Tibial nerve (tissue), 4 donors: ENCODE data around the gene STARD10. TPM values are rescaled to one million over a fixed set of nuclear protein-coding genes. Genes with fewer than 3 reads are reported as not detected.
A peak's percentile ranks its signal among the peaks of the same experiment; 100 is the strongest.

Experiments
- DNase-seq, 2 donors: peaks; one replicate each; pipeline ENCODE4 v3.0.0-alpha.2; 2019; ENCODE audit warnings: low spot score in 2 of 2
- H3K27ac ChIP-seq, 4 donors: fragments of 200-600 bp; sonication (generic) in 3 of 4; one replicate each; pipeline ENCODE4 v1.5.1; 2017 to 2019; ENCODE audit warnings: mild to moderate bottlenecking in 1 of 4
- H3K27me3 ChIP-seq, 2 donors: fragments of 200-600 bp; sonication (generic) in 1 of 2; one replicate each; pipeline versions ENCODE4 v1.5.1 to v1.6.0; 2017 to 2019
- H3K36me3 ChIP-seq, 3 donors: fragments of 200-600 bp; sonication (generic); one replicate each; pipeline ENCODE4 v1.5.1; 2018 to 2019
- H3K4me1 ChIP-seq, 4 donors: fragments of 200-600 bp; sonication (generic) in 3 of 4; one replicate each; pipeline ENCODE4 v1.5.1; 2017 to 2019
- H3K4me3 ChIP-seq, 4 donors: fragments of 200-600 bp; sonication (generic) in 3 of 4; one replicate each; pipeline ENCODE4 v1.5.1; 2017 to 2019; ENCODE audit warnings: mild to moderate bottlenecking in 1 of 4, moderate library complexity in 1 of 4
- H3K9me3 ChIP-seq, 4 donors: fragments of 200-600 bp; sonication (generic) in 3 of 4; one replicate each; pipeline ENCODE4 v1.5.1; 2017 to 2019
- EP300 ChIP-seq, 2 donors: sonication (generic); formaldehyde crosslinking; IDR thresholded peaks; one replicate each; pipeline ENCODE4 v1.6.1; 2017; ENCODE audit warnings: antibody characterized with exemption in 2 of 2, mild to moderate bottlenecking in 1 of 2
- POLR2A ChIP-seq, 2 donors: fragments of 450-650 bp; IDR thresholded peaks; one replicate each; pipeline ENCODE4 v1.6.1; 2017; ENCODE audit warnings: antibody characterized with exemption in 2 of 2, mild to moderate bottlenecking in 2 of 2, moderate library complexity in 2 of 2
- whole genome bisulfite sequencing, 2 donors: methylation state at CpG; one replicate each; pipeline ENCODE4 v1.1.5; 2018; 5-methylcytosine and 5-hydroxymethylcytosine counted together
- total RNA-seq, 4 donors: library from RNA; depleted of rRNA; stranded (reverse); fragments of >200 nt; gene quantifications; one replicate each; pipeline ENCODE4 v1.1.0, GENCODE V29; 2016
- TF ChIP-seq, protein P1 (sequence below), 5 experiments: fragments of 200-600 bp in 3 of 5; fragments of 450-650 bp in 2 of 5; sonication (generic) in 3 of 5; IDR thresholded peaks; one replicate each; pipeline ENCODE4 v1.5.1; 2016 to 2019; ENCODE audit warnings: antibody characterized with exemption in 5 of 5, mild to moderate bottlenecking in 3 of 5, moderate library complexity in 2 of 5

Gene STARD10
- total RNA-seq, 4 donors from 2014 or later = 19.4 to 31.5 (median 23.7) TPM

DNA sequence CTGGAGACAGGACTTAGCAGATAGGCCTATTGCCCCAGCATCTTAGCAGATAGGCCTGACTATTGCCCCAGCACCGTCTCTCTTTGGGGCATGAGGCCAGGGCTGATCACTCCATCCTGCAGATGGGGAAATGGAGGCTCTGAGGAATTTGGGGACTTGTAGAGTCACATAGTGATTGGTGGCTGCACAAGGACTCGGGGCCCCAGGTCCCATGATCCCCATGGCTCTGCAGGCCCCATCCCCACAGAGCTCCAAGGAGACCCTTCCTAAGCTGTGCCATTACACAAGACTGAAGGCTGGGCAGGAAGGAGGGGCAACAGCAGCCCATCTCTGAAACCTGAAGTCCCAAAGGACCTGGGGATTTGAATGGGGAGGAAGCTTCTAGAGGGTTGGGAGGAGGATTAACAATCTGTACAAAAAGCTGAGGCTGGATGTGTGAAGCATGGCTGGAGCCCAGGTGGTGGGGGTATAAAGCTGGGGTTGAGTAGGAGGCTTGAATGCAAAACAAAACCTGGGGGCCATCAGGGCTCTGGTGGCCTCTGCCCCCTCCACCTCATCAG, 43.2 kb downstream of the STARD10 start:
- H3K27me3 ChIP-seq = no peaks in the 10 kb centered on the region
- TF ChIP-seq EP300 (IDR thresholded peaks at IDR 0.05) (no peak), POLR2A (IDR thresholded peaks at IDR 0.05) (no peak)
- TF ChIP-seq, protein P1, sequence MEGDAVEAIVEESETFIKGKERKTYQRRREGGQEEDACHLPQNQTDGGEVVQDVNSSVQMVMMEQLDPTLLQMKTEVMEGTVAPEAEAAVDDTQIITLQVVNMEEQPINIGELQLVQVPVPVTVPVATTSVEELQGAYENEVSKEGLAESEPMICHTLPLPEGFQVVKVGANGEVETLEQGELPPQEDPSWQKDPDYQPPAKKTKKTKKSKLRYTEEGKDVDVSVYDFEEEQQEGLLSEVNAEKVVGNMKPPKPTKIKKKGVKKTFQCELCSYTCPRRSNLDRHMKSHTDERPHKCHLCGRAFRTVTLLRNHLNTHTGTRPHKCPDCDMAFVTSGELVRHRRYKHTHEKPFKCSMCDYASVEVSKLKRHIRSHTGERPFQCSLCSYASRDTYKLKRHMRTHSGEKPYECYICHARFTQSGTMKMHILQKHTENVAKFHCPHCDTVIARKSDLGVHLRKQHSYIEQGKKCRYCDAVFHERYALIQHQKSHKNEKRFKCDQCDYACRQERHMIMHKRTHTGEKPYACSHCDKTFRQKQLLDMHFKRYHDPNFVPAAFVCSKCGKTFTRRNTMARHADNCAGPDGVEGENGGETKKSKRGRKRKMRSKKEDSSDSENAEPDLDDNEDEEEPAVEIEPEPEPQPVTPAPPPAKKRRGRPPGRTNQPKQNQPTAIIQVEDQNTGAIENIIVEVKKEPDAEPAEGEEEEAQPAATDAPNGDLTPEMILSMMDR (IDR thresholded peaks at IDR 0.05) = no peak
- peak overlapping the region in 2 of 4 donors; percentile 21 to 67 for H3K4me3 ChIP-seq
- peak overlapping the region in 3 of 4 donors; percentile 78 to 84 (median 79) for H3K27ac ChIP-seq
- peaks cover 0 to 7% (median 0%) of the 10 kb centered on the region in 3 donors for H3K36me3 ChIP-seq
- no peaks in the 10 kb centered on the region for H3K9me3 ChIP-seq
- DNase-seq = no peak
- 34 to 75% methylated on average over 2 of the region's 2 CpGs for WGBS, 2 donors
- peaks cover 0 to 68% (median 24%) of the 10 kb centered on the region in 4 donors for H3K4me1 ChIP-seq

DNA sequence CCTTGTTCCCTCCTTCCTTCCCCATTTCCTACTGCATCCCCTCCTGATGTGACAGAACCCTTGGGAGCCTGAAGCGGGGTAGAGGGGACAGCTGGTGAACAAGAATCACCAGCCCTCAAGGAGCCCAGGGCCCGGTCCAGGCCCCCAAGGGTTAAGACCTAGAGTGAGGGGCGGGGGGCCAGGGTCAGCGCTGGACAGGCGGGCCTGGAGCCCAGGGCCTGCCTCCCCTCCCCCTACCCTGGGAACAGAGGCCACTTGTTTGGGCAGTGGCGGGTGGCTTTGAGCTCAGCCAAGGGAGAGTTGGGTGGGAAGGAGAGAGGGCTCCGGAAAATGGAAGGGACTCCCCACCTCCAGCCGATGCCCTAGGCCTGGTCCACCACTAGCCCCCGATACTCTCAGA, 43.8 kb downstream of the STARD10 start:
- TF ChIP-seq EP300 (IDR thresholded peaks at IDR 0.05) = no peak
- Histone ChIP-seq H3K9me3 (no peaks in the 10 kb centered on the region), H3K36me3 (peaks cover 0 to 5% (median 0%) of the 10 kb centered on the region in 3 donors), H3K4me1 (peaks cover 0 to 71% (median 24%) of the 10 kb centered on the region in 4 donors), H3K4me3 (peak overlapping the region in 1 of 4 donors; percentile 67), H3K27ac (peak overlapping the region; percentile 17 to 84 (median 60)), H3K27me3 (no peaks in the 10 kb centered on the region)
- DNase-seq = no peak
- WGBS, 2 donors = 26 to 50% methylated on average over 9 of the region's 9 CpGs

DNA sequence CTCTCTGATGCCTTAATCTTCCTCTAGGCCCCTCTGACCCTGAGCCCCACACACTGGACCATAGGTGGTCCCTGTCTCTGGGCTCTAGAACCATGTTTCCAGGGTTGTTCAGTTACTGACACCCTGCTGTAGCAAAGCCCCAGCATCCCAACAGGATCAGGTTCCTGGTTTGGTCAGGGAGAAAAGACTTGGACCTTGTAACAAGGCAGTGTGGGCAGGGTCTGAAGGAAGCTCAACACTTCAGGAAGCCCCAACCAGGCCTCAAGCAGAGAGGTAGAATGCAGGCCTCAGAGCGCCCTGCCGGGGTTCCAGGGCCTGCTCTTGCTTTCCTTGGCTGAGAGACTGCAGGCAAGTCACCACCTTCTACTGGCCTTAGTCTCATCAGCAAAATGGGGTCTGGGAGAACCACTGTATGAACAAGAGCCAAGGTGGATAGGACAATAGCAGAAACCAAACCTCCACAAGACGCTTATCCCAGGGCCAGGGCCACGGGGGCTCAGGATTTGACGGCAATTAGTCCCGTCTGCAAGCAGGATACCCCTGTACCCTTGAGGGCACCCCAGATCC, 46.5 kb downstream of the STARD10 start:
- no peak for TF ChIP-seq POLR2A (IDR thresholded peaks at IDR 0.05)
- TF ChIP-seq, protein P1 (IDR thresholded peaks at IDR 0.05) = no peak
- no peak for TF ChIP-seq EP300 (IDR thresholded peaks at IDR 0.05)
- Histone ChIP-seq H3K27me3 (no peaks in the 10 kb centered on the region), H3K4me3 (no peak overlapping the region), H3K36me3 (no peaks in the 10 kb centered on the region), H3K27ac (peak overlapping the region in 2 of 4 donors; percentile 20 to 63), H3K4me1 (peaks cover 0 to 85% (median 32%) of the 10 kb centered on the region in 4 donors), H3K9me3 (no peaks in the 10 kb centered on the region)
- DNase-seq = no peak
- 87% methylated on average over 6 of the region's 6 CpGs for WGBS, 2 donors

DNA sequence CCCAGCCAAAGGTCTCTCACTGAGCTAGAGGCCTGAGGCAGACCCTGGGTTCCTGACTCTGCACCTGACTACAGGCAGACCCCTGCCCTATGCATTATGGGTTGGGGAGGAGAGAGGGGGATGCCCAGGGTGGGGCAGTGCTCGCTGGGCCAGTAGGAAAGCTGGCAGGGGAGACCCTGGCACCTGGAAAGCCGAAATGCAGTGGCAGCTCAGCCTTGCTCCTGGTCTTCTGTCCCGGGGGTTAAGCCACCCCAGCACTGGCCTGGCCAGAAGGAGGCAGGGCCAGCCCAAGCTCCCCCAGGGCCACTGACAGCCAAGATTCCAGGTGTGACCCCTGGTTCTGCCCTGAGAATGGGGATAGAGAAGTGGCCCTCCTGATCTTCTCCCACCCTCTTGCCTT, 47.0 kb downstream of the STARD10 start:
- 67% methylated on average over 1 of the region's 3 CpGs; no CpG with 5 or more reads in 1 of the 2 donors for WGBS, 2 donors
- Histone ChIP-seq H3K4me3 (no peak overlapping the region), H3K27me3 (no peaks in the 10 kb centered on the region), H3K36me3 (no peaks in the 10 kb centered on the region), H3K27ac (peak overlapping the region in 2 of 4 donors; percentile 20 to 63), H3K4me1 (peaks cover 0 to 85% (median 36%) of the 10 kb centered on the region in 4 donors), H3K9me3 (no peaks in the 10 kb centered on the region)
- TF ChIP-seq EP300 (IDR thresholded peaks at IDR 0.05) = no peak
- no peak for TF ChIP-seq POLR2A (IDR thresholded peaks at IDR 0.05)
- TF ChIP-seq, protein P1 (IDR thresholded peaks at IDR 0.05) = no peak
- no peak for DNase-seq

DNA sequence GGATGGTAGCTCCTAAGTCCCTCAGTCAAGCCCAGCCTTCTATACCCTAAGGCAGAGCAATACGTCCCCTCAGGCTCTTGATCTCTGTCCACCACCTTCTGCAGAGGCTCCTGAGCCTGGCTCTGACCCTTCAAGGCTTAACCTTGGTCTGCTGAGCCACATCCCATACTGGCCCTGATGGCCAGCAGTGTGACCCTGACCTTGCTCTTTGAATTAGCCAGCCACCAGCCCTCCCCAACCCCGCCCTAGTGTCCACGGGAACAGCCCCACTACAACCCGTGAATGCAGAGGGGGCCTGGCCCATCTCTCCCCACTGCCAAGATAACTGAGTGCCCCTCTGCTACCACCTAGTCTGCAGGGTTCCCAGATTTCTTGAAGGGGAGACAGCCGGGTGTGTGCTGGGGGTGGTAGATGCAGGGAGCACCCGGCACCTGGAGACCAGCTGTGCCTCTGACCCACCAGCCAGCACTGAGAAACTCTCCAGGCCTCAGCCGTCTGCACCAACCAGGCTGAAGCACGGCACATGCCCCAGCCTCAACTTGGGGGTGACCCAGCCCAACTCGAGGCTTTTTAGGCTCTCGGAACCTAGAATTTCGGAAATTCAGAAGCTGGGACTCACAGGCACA, 47.8 kb downstream of the STARD10 start:
- TF ChIP-seq EP300 (IDR thresholded peaks at IDR 0.05) (no peak), POLR2A (IDR thresholded peaks at IDR 0.05) (no peak)
- TF ChIP-seq, protein P1 (IDR thresholded peaks at IDR 0.05) = no peak
- no peak for DNase-seq
- Histone ChIP-seq H3K27me3 (no peaks in the 10 kb centered on the region), H3K9me3 (no peaks in the 10 kb centered on the region), H3K27ac (no peak overlapping the region), H3K4me1 (peaks cover 0 to 85% (median 37%) of the 10 kb centered on the region in 4 donors), H3K4me3 (no peak overlapping the region), H3K36me3 (no peaks in the 10 kb centered on the region)
- WGBS, 2 donors = 55 to 69% methylated on average over 11 of the region's 11 CpGs
